HG02678 (cell line): ENCODE data around the gene KY.
"Not testable (repeated sequence)": the region's sequence is repeated elsewhere in the genome, so short reads cannot be mapped to it uniquely, and the experiment has no call there.

Experiments
- ATAC-seq: cut with Tn5 transposase; IDR thresholded peaks from one replicate; pipeline ENCODE4 v1.9.1; 2021; ENCODE audit warnings: mild to moderate bottlenecking, moderate library complexity; ENCODE audit not compliant: unreplicated experiment

Gene KY

GRCh38 chr3:134606033-134607025 lies 44.5 kb downstream of the KY start:
- no peak for ATAC-seq

- no peak for ATAC-seq
These were observed 45.3 kb downstream of the KY start for GRCh38 chr3:134605556-134605955.

- no peak for ATAC-seq
These were observed 46.9 kb downstream of the KY start for GRCh38 chr3:134603956-134604355.

- no peak for ATAC-seq
These were observed 47.3 kb downstream of the KY start for GRCh38 chr3:134603480-134603879.

GRCh38 chr3:134602440-134602814 lies 48.4 kb downstream of the KY start:
- no peak for ATAC-seq

GRCh38 chr3:134601539-134602439 lies 49.0 kb downstream of the KY start:
- no peak for ATAC-seq

GRCh38 chr3:134600685-134601463 lies 49.9 kb downstream of the KY start:
- peak; percentile 67 for ATAC-seq

GRCh38 chr3:134600206-134600605 lies 50.6 kb downstream of the KY start:
- no peak for ATAC-seq

- no peak for ATAC-seq
These were observed 51.9 kb downstream of the KY start for GRCh38 chr3:134598763-134599545.

- no peak for ATAC-seq
These were observed 53.3 kb downstream of the KY start for GRCh38 chr3:134597390-134597970.

GRCh38 chr3:134594986-134595385 lies 55.8 kb downstream of the KY start:
- not testable (repeated sequence) for ATAC-seq

GRCh38 chr3:134594331-134594741 lies 56.5 kb downstream of the KY start:
- no peak for ATAC-seq

- ATAC-seq = no peak
These were observed 58.0 kb downstream of the KY start for GRCh38 chr3:134592806-134593205.

- no peak for ATAC-seq
These were observed 60.1 kb downstream of the KY start for GRCh38 chr3:134590766-134591165.

- no peak for ATAC-seq
These were observed 71.6 kb downstream of the KY start for GRCh38 chr3:134579141-134579665.

GRCh38 chr3:134576831-134577230 lies 74.0 kb downstream of the KY start:
- ATAC-seq = no peak

GRCh38 chr3:134576426-134576825 lies 74.4 kb downstream of the KY start:
- no peak for ATAC-seq

- not testable (repeated sequence) for ATAC-seq
These were observed 80.9 kb downstream of the KY start for GRCh38 chr3:134569899-134570298.

- no peak for ATAC-seq
These were observed 82.0 kb downstream of the KY start for GRCh38 chr3:134568790-134569189.
